GM12878 (cell line): Measurements from ENCODE around the gene CYB5D1. TPM values are rescaled to one million over a fixed set of nuclear protein-coding genes. Genes with fewer than 3 reads are reported as not detected.

Experiments
- ATF7 ChIP-seq: fragments of 450-650 bp; IDR thresholded peaks from 2 replicates; pipeline ENCODE4 v1.6.1; 2016; ENCODE audit warnings: low read depth, mild to moderate bottlenecking
- BACH1 ChIP-seq: fragments of 450-650 bp; IDR thresholded peaks from 2 replicates; pipeline ENCODE4 v1.6.1; 2017; ENCODE audit warnings: mild to moderate bottlenecking, borderline replicate concordance
- BMI1 ChIP-seq: fragments of 450-650 bp; IDR thresholded peaks from 2 replicates; pipeline ENCODE4 v1.6.1; 2016; ENCODE audit warnings: mild to moderate bottlenecking, moderate library complexity, borderline replicate concordance
- CBX5 ChIP-seq: sonication (generic); IDR thresholded peaks from 2 replicates; pipeline ENCODE4 v1.6.1; 2016; ENCODE audit warnings: low read depth, moderate library complexity, mild to moderate bottlenecking, inconsistent platforms
- EGR1 ChIP-seq, 2 experiments: IDR thresholded peaks; 1 replicate in 1 of 2; 2 replicates in 1 of 2; pipeline ENCODE4 v1.6.1; 2011 to 2012; ENCODE audit warnings: low read depth in 2 of 2, low read length in 2 of 2, borderline replicate concordance in 1 of 2, mild to moderate bottlenecking in 1 of 2, moderate library complexity in 1 of 2
- NR2C2 ChIP-seq: IDR thresholded peaks from 2 replicates; pipeline ENCODE4 v1.6.1; 2011; ENCODE audit warnings: borderline replicate concordance, low read depth; ENCODE audit not compliant: control insufficient read depth, insufficient read length
- RUNX3 ChIP-seq: IDR thresholded peaks from 2 replicates; pipeline ENCODE4 v1.6.1; 2012; ENCODE audit warnings: low read length, inconsistent platforms
- SUZ12 ChIP-seq: fragments of 200-600 bp; sonication (generic); IDR thresholded peaks from one replicate; pipeline ENCODE4 v1.6.1; 2018; ENCODE audit warnings: antibody characterized with exemption, mild to moderate bottlenecking; ENCODE audit not compliant: unreplicated experiment
- YBX1 ChIP-seq: fragments of 450-650 bp; IDR thresholded peaks from 2 replicates; pipeline ENCODE4 v1.6.1; 2016; ENCODE audit warnings: antibody characterized with exemption
- polyA plus RNA-seq, 11 experiments: library from polyadenylated mRNA; depleted of rRNA in 4 of 11; unstranded in 6 of 11; stranded (reverse) in 5 of 11; fragments of >200 nt; fragmentation: Nextera tagmentation in 4 of 11; fragmentation: Illumina TruSeq in 1 of 11; extraction: Ambion mirVana in 4 of 11; extraction: Trizol in 1 of 11; gene quantifications; 1 replicate in 1 of 11; 2 replicates in 10 of 11; pipeline versions ENCODE4 v1.2.1 to v1.2.3, GENCODE V29; 2011 to 2016; ENCODE audit warnings: inconsistent platforms in 2 of 11, missing spikeins in 2 of 11, low read depth in 1 of 11
- total RNA-seq, 4 experiments: library from RNA; depleted of rRNA in 3 of 4; stranded (reverse); fragments of >200 nt in 3 of 4; fragmentation: Illumina TruSeq in 1 of 4; extraction: Trizol in 1 of 4; gene quantifications; 2 replicates each; pipeline versions ENCODE4 v1.2.1 to v1.2.3, GENCODE V29; 2013 to 2021
- TF ChIP-seq, protein P1 (sequence below): IDR thresholded peaks from 2 replicates; pipeline ENCODE4 v1.6.1; 2012; ENCODE audit warnings: mild to moderate bottlenecking, low read depth, low read length
- TF ChIP-seq, protein P2 (sequence below): fragments of 450-650 bp; formaldehyde crosslinking; IDR thresholded peaks from 2 replicates; pipeline ENCODE4 v1.5.0; 2022; ENCODE audit warnings: mild to moderate bottlenecking, missing genetic modification characterization
- TF ChIP-seq, protein P3 (sequence below): IDR thresholded peaks from 2 replicates; pipeline ENCODE4 v1.6.1; 2011; ENCODE audit warnings: mild to moderate bottlenecking, low read depth, low read length, moderate library complexity; ENCODE audit not compliant: insufficient replicate concordance

CYB5D1 gene
- total and polyA plus RNA-seq, 10 of the 15 experiments (the other 5 are each of a cell fraction or from before 2014, with no cell fraction given) = 1.6 to 8.7 (median 6.4) TPM

DNA sequence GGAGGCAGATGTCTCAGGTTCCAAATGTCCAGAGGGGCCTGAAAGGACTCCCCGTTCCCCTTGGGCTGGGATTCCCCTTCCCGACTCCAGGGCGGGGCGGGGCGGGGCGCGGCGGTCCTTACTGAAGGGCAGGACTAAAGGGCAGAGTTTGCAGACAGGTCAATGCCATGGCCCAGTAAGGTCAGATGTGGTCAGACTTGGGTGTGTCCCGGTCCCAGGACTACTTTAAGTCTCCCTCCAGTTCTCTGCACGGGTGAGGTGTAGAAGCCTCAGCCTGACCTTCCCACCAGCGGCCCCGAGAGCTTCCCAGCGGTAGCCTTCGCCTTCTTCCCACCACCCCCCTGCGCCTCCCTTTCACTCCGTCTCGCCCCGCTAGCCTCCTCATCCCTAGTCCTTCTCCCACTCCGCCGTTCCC is 23.3 kb upstream of the CYB5D1 start (continued):
- no peak for TF ChIP-seq NR2C2
- TF ChIP-seq, protein P1, sequence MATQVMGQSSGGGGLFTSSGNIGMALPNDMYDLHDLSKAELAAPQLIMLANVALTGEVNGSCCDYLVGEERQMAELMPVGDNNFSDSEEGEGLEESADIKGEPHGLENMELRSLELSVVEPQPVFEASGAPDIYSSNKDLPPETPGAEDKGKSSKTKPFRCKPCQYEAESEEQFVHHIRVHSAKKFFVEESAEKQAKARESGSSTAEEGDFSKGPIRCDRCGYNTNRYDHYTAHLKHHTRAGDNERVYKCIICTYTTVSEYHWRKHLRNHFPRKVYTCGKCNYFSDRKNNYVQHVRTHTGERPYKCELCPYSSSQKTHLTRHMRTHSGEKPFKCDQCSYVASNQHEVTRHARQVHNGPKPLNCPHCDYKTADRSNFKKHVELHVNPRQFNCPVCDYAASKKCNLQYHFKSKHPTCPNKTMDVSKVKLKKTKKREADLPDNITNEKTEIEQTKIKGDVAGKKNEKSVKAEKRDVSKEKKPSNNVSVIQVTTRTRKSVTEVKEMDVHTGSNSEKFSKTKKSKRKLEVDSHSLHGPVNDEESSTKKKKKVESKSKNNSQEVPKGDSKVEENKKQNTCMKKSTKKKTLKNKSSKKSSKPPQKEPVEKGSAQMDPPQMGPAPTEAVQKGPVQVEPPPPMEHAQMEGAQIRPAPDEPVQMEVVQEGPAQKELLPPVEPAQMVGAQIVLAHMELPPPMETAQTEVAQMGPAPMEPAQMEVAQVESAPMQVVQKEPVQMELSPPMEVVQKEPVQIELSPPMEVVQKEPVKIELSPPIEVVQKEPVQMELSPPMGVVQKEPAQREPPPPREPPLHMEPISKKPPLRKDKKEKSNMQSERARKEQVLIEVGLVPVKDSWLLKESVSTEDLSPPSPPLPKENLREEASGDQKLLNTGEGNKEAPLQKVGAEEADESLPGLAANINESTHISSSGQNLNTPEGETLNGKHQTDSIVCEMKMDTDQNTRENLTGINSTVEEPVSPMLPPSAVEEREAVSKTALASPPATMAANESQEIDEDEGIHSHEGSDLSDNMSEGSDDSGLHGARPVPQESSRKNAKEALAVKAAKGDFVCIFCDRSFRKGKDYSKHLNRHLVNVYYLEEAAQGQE = no peak
- TF ChIP-seq EGR1 (IDR thresholded peaks at IDR 0.05; ENCODE audit: borderline replicate concordance in 1 of 2, low read depth in 2 of 2, low read length in 2 of 2) = no peak
- TF ChIP-seq BACH1 = no peak
- TF ChIP-seq ATF7 = no peak
- no peak for TF ChIP-seq SUZ12
- TF ChIP-seq RUNX3 = no peak
- TF ChIP-seq BMI1 = no peak
- TF ChIP-seq YBX1 = no peak
- TF ChIP-seq, protein P2, sequence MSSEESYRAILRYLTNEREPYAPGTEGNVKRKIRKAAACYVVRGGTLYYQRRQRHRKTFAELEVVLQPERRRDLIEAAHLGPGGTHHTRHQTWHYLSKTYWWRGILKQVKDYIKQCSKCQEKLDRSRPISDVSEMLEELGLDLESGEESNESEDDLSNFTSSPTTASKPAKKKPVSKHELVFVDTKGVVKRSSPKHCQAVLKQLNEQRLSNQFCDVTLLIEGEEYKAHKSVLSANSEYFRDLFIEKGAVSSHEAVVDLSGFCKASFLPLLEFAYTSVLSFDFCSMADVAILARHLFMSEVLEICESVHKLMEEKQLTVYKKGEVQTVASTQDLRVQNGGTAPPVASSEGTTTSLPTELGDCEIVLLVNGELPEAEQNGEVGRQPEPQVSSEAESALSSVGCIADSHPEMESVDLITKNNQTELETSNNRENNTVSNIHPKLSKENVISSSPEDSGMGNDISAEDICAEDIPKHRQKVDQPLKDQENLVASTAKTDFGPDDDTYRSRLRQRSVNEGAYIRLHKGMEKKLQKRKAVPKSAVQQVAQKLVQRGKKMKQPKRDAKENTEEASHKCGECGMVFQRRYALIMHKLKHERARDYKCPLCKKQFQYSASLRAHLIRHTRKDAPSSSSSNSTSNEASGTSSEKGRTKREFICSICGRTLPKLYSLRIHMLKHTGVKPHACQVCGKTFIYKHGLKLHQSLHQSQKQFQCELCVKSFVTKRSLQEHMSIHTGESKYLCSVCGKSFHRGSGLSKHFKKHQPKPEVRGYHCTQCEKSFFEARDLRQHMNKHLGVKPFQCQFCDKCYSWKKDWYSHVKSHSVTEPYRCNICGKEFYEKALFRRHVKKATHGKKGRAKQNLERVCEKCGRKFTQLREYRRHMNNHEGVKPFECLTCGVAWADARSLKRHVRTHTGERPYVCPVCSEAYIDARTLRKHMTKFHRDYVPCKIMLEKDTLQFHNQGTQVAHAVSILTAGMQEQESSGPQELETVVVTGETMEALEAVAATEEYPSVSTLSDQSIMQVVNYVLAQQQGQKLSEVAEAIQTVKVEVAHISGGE (CRISPR knock-in tag) = no peak
- TF ChIP-seq CBX5 = no peak
- TF ChIP-seq, protein P3, sequence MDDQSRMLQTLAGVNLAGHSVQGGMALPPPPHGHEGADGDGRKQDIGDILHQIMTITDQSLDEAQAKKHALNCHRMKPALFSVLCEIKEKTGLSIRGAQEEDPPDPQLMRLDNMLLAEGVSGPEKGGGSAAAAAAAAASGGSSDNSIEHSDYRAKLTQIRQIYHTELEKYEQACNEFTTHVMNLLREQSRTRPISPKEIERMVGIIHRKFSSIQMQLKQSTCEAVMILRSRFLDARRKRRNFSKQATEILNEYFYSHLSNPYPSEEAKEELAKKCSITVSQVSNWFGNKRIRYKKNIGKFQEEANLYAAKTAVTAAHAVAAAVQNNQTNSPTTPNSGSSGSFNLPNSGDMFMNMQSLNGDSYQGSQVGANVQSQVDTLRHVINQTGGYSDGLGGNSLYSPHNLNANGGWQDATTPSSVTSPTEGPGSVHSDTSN = no peak
